Neural cell (in vitro differentiated cells): ENCODE measurements around the gene WNT3A.

Experiments
- CTCF ChIP-seq: fragments of 450-650 bp; IDR thresholded peaks from 2 replicates; pipeline ENCODE4 v1.5.1; 2014; ENCODE audit warnings: antibody characterized with exemption, mild to moderate bottlenecking, moderate library complexity; ENCODE audit not compliant: poor library complexity, severe bottlenecking
- EP300 ChIP-seq: fragments of 450-650 bp; conservative IDR thresholded peaks from 2 replicates; pipeline ENCODE4 v1.6.1; 2014; ENCODE audit warnings: antibody characterized with exemption, mild to moderate bottlenecking, moderate library complexity; ENCODE audit not compliant: poor library complexity, severe bottlenecking
- EZH2 ChIP-seq: fragments of 200-600, 300-800 bp; shearing (Covaris generic), sonication (generic); IDR thresholded peaks from 2 replicates; pipeline ENCODE4 v1.6.1; 2014; ENCODE audit warnings: antibody characterized with exemption, low read length, borderline replicate concordance, mild to moderate bottlenecking; ENCODE audit not compliant: insufficient read depth, poor library complexity, severe bottlenecking
- MXI1 ChIP-seq: fragments of 450-650 bp; conservative IDR thresholded peaks from 2 replicates; pipeline ENCODE4 v1.6.1; 2014; ENCODE audit warnings: antibody characterized with exemption, mild to moderate bottlenecking; ENCODE audit not compliant: poor library complexity, severe bottlenecking
- POLR2AphosphoS5 ChIP-seq: IDR thresholded peaks from 2 replicates; pipeline ENCODE4 v1.6.1; 2012
- RAD21 ChIP-seq: fragments of 450-650 bp; conservative IDR thresholded peaks from 2 replicates; pipeline ENCODE4 v1.6.1; 2014; ENCODE audit warnings: antibody characterized with exemption, mild to moderate bottlenecking, moderate library complexity
- REST ChIP-seq: IDR thresholded peaks from 2 replicates; pipeline ENCODE4 v1.6.1; 2012; ENCODE audit warnings: borderline replicate concordance
- SMC3 ChIP-seq: fragments of 450-650 bp; conservative IDR thresholded peaks from 2 replicates; pipeline ENCODE4 v1.6.1; 2014; ENCODE audit warnings: antibody characterized with exemption, mild to moderate bottlenecking, moderate library complexity; ENCODE audit not compliant: poor library complexity
- TAF1 ChIP-seq: IDR thresholded peaks from 2 replicates; pipeline ENCODE4 v1.6.1; 2012; ENCODE audit warnings: low read depth

- TF ChIP-seq CTCF = no peak
- TF ChIP-seq POLR2AphosphoS5 = no peak
- no peak for TF ChIP-seq REST
- no peak for TF ChIP-seq TAF1
- TF ChIP-seq EZH2 = no peak
- TF ChIP-seq EP300 = no peak
- TF ChIP-seq SMC3 = no peak
- TF ChIP-seq RAD21 = no peak
- no peak for TF ChIP-seq MXI1
These were observed 91.6 kb downstream of the WNT3A start for GRCh38 chr1:228098323-228098931.
